ENCODE measurements around the gene AFG1L.
"Not testable (repeated sequence)": the region's sequence is repeated elsewhere in the genome, so short reads cannot be mapped to it uniquely, and the experiment has no call there.

Gene AFG1L

GRCh38 chr6:108518714-108519576, 224.1 kb downstream of the AFG1L start:
- DNase-seq (ENCODE audit: low read depth in 2 of 2): no peak

- no peak for DNase-seq (ENCODE audit: low read depth in 2 of 2)
Measured at GRCh38 chr6:108521616-108522107, 226.8 kb downstream of the AFG1L start.

- DNase-seq (ENCODE audit: low read depth in 2 of 2): no peak
Measured at GRCh38 chr6:108523697-108524096, 228.8 kb downstream of the AFG1L start.

- DNase-seq (ENCODE audit: low read depth in 2 of 2): no peak
Measured at GRCh38 chr6:108524528-108525248, 229.8 kb downstream of the AFG1L start.

GRCh38 chr6:108526739-108527174, 231.9 kb downstream of the AFG1L start:
- no peak for DNase-seq (ENCODE audit: low read depth in 2 of 2)

- no peak for DNase-seq (ENCODE audit: low read depth in 2 of 2)
Measured at GRCh38 chr6:108528878-108529277, 234.0 kb downstream of the AFG1L start.

GRCh38 chr6:108531332-108531731, 236.5 kb downstream of the AFG1L start:
- no peak for DNase-seq (ENCODE audit: low read depth in 2 of 2)

- DNase-seq (ENCODE audit: low read depth in 2 of 2): no peak
Measured at GRCh38 chr6:108535114-108535742, 240.4 kb downstream of the AFG1L start.

- not testable (repeated sequence) for DNase-seq (ENCODE audit: low read depth in 2 of 2)
Measured at GRCh38 chr6:108535920-108536535, 241.2 kb downstream of the AFG1L start.

- peak; percentile 26 to 32 for DNase-seq (ENCODE audit: low read depth in 2 of 2)
Measured at GRCh38 chr6:108541843-108542759, 247.2 kb downstream of the AFG1L start.

GRCh38 chr6:108543175-108543940, 248.5 kb downstream of the AFG1L start:
- no peak for DNase-seq (ENCODE audit: low read depth in 2 of 2)

- DNase-seq (ENCODE audit: low read depth in 2 of 2): no peak
Measured at GRCh38 chr6:108544606-108545005, 249.8 kb downstream of the AFG1L start.

- no peak for DNase-seq (ENCODE audit: low read depth in 2 of 2)
Measured at GRCh38 chr6:108546079-108547049, 251.5 kb downstream of the AFG1L start.

GRCh38 chr6:108549241-108549640, 254.4 kb downstream of the AFG1L start:
- DNase-seq (ENCODE audit: low read depth in 2 of 2): no peak

GRCh38 chr6:108549741-108550140, 254.9 kb downstream of the AFG1L start:
- DNase-seq (ENCODE audit: low read depth in 2 of 2): no peak

- DNase-seq (ENCODE audit: low read depth in 2 of 2): no peak
Measured at GRCh38 chr6:108550256-108550655, 255.4 kb downstream of the AFG1L start.

GRCh38 chr6:108555399-108556052, 260.7 kb downstream of the AFG1L start:
- DNase-seq (ENCODE audit: low read depth in 2 of 2): no peak

GRCh38 chr6:108556250-108556649, 261.4 kb downstream of the AFG1L start:
- no peak for DNase-seq (ENCODE audit: low read depth in 2 of 2)

Data from stimulated activated CD8-positive, alpha-beta memory T cell treated with anti-CD3 and anti-CD28 coated beads, Interleukin-2, amount 100 ng/mL, for 1 hour (primary cell).